ENCODE measurements around the gene OR4K5. TPM values are rescaled to one million over a fixed set of nuclear protein-coding genes. Genes with fewer than 3 reads are reported as not detected.

The OR4K5 gene
- total RNA-seq, 1 experiment from 2014 or later = not detected

- Histone ChIP-seq H3K27ac (ENCODE audit: low read length) (no peak overlapping the region), H3K27me3 (ENCODE audit: control insufficient read depth, insufficient read depth, low read length) (no peaks in the 10 kb centered on the region), H3K36me3 (ENCODE audit: control insufficient read depth, insufficient read depth, low read length) (no peaks in the 10 kb centered on the region), H3K9me3 (ENCODE audit: control insufficient read depth, insufficient read depth, low read depth, low read length) (no peaks in the 10 kb centered on the region), H3K4me1 (ENCODE audit: control insufficient read depth, insufficient read depth, low read length) (no peaks in the 10 kb centered on the region), H3K4me3 (ENCODE audit: low read depth in 2 of 2, low read length in 2 of 2) (no peak overlapping the region)
- no TSS peak for BruUV-seq (replicated peaks)
- TF ChIP-seq CTCF (IDR thresholded peaks at IDR 0.05) = no peak
- CTCF ChIA-PET = no interaction called here
- POLR2A ChIA-PET = no interaction called here
- in situ Hi-C loops (cut with HindIII; ENCODE audit: low pct_unique_long_range_greater_than_20kb, low sequenced_read_pairs) = no loop called here
- intact Hi-C loops (cut with micrococcal nuclease; ENCODE audit: unreplicated experiment) = no loop called here
- no peak for DNase-seq (ENCODE audit: low read depth, low spot score)
- no peak for ATAC-seq
These were observed 18.0 kb upstream of the OR4K5 start for GRCh38 chr14:19902409-19902808.

GRCh38 chr14:19906665-19907064 lies 13.7 kb upstream of the OR4K5 start:
- in situ Hi-C loops (cut with HindIII; ENCODE audit: low pct_unique_long_range_greater_than_20kb, low sequenced_read_pairs) = no loop called here
- ATAC-seq = no peak
- no TSS peak for BruUV-seq (replicated peaks)
- CTCF ChIA-PET = no interaction called here
- no peaks in the 10 kb centered on the region for H3K9me3 ChIP-seq (ENCODE audit: control insufficient read depth, insufficient read depth, low read depth, low read length)
- intact Hi-C loops (cut with micrococcal nuclease; ENCODE audit: unreplicated experiment) = no loop called here
- H3K36me3 ChIP-seq (ENCODE audit: control insufficient read depth, insufficient read depth, low read length) = no peaks in the 10 kb centered on the region
- POLR2A ChIA-PET = no interaction called here
- TF ChIP-seq TCF7L2 (IDR thresholded peaks at IDR 0.05; ENCODE audit: low read depth, low read length) = no peak
- TF ChIP-seq SIN3A (IDR thresholded peaks at IDR 0.05; ENCODE audit: borderline replicate concordance, insufficient read depth, low read depth, low read length) = no peak
- TF ChIP-seq CTCF (IDR thresholded peaks at IDR 0.05) = no peak
- TF ChIP-seq POLR2AphosphoS5 (IDR thresholded peaks at IDR 0.05; ENCODE audit: low read depth, low read length) = no peak
- no peak for TF ChIP-seq REST (IDR thresholded peaks at IDR 0.05; ENCODE audit: insufficient read depth in 1 of 2, low read depth in 2 of 2, low read length in 1 of 2)
- H3K4me3 ChIP-seq (ENCODE audit: low read depth in 2 of 2, low read length in 2 of 2) = no peak overlapping the region
- no peak overlapping the region for H3K27ac ChIP-seq (ENCODE audit: low read length)
- DNase-seq (ENCODE audit: low read depth, low spot score) = no peak
- no peaks in the 10 kb centered on the region for H3K27me3 ChIP-seq (ENCODE audit: control insufficient read depth, insufficient read depth, low read length)
- no peaks in the 10 kb centered on the region for H3K4me1 ChIP-seq (ENCODE audit: control insufficient read depth, insufficient read depth, low read length)

- H3K27ac ChIP-seq (ENCODE audit: low read length) = no peak overlapping the region
- ChIA-PET CTCF (no interaction called here), POLR2A (no interaction called here)
- no peak overlapping the region for H3K4me3 ChIP-seq (ENCODE audit: low read depth in 2 of 2, low read length in 2 of 2)
- no TSS peak for BruUV-seq (replicated peaks)
- no peak for ATAC-seq
- no peaks in the 10 kb centered on the region for H3K9me3 ChIP-seq (ENCODE audit: control insufficient read depth, insufficient read depth, low read depth, low read length)
- no peaks in the 10 kb centered on the region for H3K36me3 ChIP-seq (ENCODE audit: control insufficient read depth, insufficient read depth, low read length)
- intact Hi-C loops (cut with micrococcal nuclease; ENCODE audit: unreplicated experiment) = no loop called here
- no peaks in the 10 kb centered on the region for H3K27me3 ChIP-seq (ENCODE audit: control insufficient read depth, insufficient read depth, low read length)
- H3K4me1 ChIP-seq (ENCODE audit: control insufficient read depth, insufficient read depth, low read length) = no peaks in the 10 kb centered on the region
- TF ChIP-seq SIN3A (IDR thresholded peaks at IDR 0.05; ENCODE audit: borderline replicate concordance, insufficient read depth, low read depth, low read length) (no peak), POLR2AphosphoS5 (IDR thresholded peaks at IDR 0.05; ENCODE audit: low read depth, low read length) (no peak), REST (IDR thresholded peaks at IDR 0.05; ENCODE audit: insufficient read depth in 1 of 2, low read depth in 2 of 2, low read length in 1 of 2) (no peak), CTCF (IDR thresholded peaks at IDR 0.05) (no peak), TCF7L2 (IDR thresholded peaks at IDR 0.05; ENCODE audit: low read depth, low read length) (no peak)
- DNase-seq (ENCODE audit: low read depth, low spot score) = no peak
- in situ Hi-C loops (cut with HindIII; ENCODE audit: low pct_unique_long_range_greater_than_20kb, low sequenced_read_pairs) = no loop called here
These were observed 9.3 kb upstream of the OR4K5 start for GRCh38 chr14:19911114-19911513.
